BE2C (cell line): ENCODE data around the gene SLMAP.

Source experiments
- DNase-seq: peaks from one replicate; pipeline ENCODE4 v3.0.0-alpha.2; 2020
- H3K27me3 ChIP-seq: fragments of 250-450 bp; sonication (Bioruptor Pico); 2 replicates; pipeline ENCODE4 v1.5.1; 2020; ENCODE audit warnings: mild to moderate bottlenecking
- H3K36me3 ChIP-seq: fragments of 250-450 bp; sonication (Bioruptor Pico); 2 replicates; pipeline ENCODE4 v1.5.1; 2020; ENCODE audit warnings: mild to moderate bottlenecking
- H3K4me1 ChIP-seq: fragments of 250-450 bp; sonication (Bioruptor Pico); 2 replicates; pipeline ENCODE4 v1.5.1; 2020
- H3K4me3 ChIP-seq: 2 replicates; pipeline ENCODE4 v1.5.1; 2011; ENCODE audit warnings: low read depth, low read length
- H3K9me3 ChIP-seq: fragments of 250-450 bp; sonication (Bioruptor Pico); 2 replicates; pipeline ENCODE4 v1.5.1; 2020
- TF ChIP-seq, protein P1 (sequence below): IDR thresholded peaks from 2 replicates; pipeline ENCODE4 v1.5.1; 2012; ENCODE audit warnings: mild to moderate bottlenecking, low read depth, low read length

SLMAP gene

DNA sequence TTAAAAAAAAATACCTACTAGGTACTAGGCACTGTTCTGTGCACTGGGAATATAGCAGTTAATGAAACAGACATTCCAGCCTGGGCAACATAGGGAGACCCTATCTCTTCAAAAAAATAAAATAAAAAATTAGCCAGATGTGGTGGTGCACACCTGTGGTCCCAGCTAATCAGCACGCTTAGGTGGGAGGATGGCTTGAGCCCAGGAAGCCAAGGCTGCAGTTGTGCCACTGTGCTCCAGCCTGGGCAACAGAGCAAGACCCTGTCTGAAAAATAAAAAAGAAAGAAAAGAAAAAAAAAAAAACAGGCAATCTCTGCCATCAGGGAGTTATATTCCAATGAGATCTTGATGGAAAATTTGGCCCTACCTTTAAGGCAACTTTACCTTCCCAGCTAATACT, 137.0 kb downstream of the SLMAP start:
- TF ChIP-seq, protein P1, sequence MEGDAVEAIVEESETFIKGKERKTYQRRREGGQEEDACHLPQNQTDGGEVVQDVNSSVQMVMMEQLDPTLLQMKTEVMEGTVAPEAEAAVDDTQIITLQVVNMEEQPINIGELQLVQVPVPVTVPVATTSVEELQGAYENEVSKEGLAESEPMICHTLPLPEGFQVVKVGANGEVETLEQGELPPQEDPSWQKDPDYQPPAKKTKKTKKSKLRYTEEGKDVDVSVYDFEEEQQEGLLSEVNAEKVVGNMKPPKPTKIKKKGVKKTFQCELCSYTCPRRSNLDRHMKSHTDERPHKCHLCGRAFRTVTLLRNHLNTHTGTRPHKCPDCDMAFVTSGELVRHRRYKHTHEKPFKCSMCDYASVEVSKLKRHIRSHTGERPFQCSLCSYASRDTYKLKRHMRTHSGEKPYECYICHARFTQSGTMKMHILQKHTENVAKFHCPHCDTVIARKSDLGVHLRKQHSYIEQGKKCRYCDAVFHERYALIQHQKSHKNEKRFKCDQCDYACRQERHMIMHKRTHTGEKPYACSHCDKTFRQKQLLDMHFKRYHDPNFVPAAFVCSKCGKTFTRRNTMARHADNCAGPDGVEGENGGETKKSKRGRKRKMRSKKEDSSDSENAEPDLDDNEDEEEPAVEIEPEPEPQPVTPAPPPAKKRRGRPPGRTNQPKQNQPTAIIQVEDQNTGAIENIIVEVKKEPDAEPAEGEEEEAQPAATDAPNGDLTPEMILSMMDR = no peak
- Histone ChIP-seq H3K4me3 (no peak overlapping the region), H3K27me3 (no peaks in the 10 kb centered on the region), H3K36me3 (no peaks in the 10 kb centered on the region), H3K9me3 (no peaks in the 10 kb centered on the region), H3K4me1 (no peaks in the 10 kb centered on the region)
- no peak for DNase-seq

DNA sequence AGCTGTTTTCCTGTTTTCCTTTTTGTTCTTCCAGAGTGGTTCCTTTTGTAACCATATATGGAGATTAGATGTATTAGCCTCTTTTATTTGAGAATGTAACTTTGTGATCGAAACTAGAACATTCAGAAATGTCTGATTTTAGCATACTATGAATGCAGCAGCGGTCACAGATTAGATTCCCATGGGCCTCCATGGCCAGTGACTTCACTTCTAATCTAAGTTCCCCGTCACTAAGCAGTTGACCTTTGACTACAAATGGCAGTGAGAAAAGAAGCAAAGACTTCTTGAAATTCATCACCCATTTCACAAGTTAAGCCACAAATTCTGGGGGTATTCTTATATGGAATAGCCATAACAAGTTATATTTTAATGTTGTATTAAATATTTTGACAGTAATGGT, 137.6 kb downstream of the SLMAP start:
- Histone ChIP-seq H3K9me3 (no peaks in the 10 kb centered on the region), H3K4me1 (no peaks in the 10 kb centered on the region), H3K36me3 (no peaks in the 10 kb centered on the region), H3K27me3 (no peaks in the 10 kb centered on the region), H3K4me3 (no peak overlapping the region)
- TF ChIP-seq, protein P1 = no peak
- DNase-seq = no peak

DNA sequence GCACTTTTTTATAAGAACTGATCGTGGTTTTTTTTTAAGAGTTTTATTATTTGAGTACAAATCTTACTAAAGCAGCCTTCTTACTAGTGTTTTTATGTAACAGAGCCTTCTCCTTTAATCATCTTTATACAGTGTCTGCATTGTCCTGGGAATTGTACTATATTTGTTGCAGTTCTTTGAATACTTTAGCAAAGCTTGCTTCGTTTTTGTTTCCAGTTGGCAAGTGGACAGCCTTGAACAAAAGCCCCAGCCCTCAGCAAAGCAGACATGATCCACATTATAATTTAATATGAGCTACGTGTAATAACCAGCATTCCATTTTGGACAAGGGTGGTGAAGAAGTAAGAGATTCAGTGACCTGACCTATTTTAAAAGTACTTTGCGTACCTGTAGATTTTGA, 139.9 kb downstream of the SLMAP start:
- TF ChIP-seq, protein P1 = no peak
- Histone ChIP-seq H3K4me3 (no peak overlapping the region), H3K36me3 (no peaks in the 10 kb centered on the region), H3K9me3 (no peaks in the 10 kb centered on the region), H3K4me1 (no peaks in the 10 kb centered on the region), H3K27me3 (no peaks in the 10 kb centered on the region)
- DNase-seq = no peak

GRCh38 chr3:57896691-57897090, 140.6 kb downstream of the SLMAP start:
- Histone ChIP-seq H3K27me3 (no peaks in the 10 kb centered on the region), H3K36me3 (no peaks in the 10 kb centered on the region)

GRCh38 chr3:57900786-57901185, 144.7 kb downstream of the SLMAP start:
- no peaks in the 10 kb centered on the region for H3K27me3 ChIP-seq
- H3K4me1 ChIP-seq = no peaks in the 10 kb centered on the region
- no peak for DNase-seq
- H3K4me3 ChIP-seq = no peak overlapping the region
- H3K36me3 ChIP-seq = no peaks in the 10 kb centered on the region
- H3K9me3 ChIP-seq = no peaks in the 10 kb centered on the region
- TF ChIP-seq, protein P1 = no peak

More at GRCh38 chr3:57896691-57897090, 140.6 kb downstream of the SLMAP start:
- TF ChIP-seq, protein P1 = no peak
- Histone ChIP-seq H3K4me1 (no peaks in the 10 kb centered on the region), H3K4me3 (no peak overlapping the region), H3K9me3 (no peaks in the 10 kb centered on the region)
- DNase-seq = no peak

DNA sequence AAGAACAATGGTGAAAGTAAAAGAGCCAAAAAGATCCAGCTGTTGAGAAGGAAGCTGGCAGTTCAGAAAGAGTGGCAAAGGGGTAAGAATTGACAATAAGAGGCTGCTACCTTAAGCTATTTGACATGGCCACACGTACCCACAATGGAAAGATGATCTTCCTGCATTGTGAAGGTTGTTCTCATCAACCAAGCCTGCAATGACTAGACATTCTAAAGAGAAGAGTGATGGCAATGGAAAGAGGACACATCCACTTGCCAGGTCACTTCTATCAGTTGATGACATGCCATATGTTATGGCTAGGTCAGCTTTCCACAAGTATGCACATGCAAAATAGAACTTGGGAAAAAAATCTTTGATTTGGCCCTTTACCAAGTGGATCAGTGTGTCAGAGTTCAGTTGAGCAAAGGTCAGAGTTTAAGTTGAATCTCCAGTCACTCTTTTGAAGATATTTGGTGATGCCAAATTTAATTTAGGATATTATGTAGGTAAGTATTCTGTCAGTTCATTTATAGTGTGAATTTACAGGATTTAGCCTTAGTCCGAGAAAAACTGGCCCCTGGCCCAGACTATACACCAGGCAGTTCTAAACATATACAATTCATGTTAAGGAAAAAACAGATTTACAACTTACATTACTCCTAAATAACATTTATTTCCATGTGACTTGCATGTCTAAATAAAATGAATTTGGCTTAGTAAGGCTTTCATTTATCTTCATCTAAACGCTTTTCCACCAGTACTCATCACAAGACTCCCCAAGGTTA, 147.2 kb downstream of the SLMAP start:
- TF ChIP-seq, protein P1 = no peak
- H3K27me3 ChIP-seq = no peaks in the 10 kb centered on the region
- H3K9me3 ChIP-seq = no peaks in the 10 kb centered on the region
- no peak overlapping the region for H3K4me3 ChIP-seq
- DNase-seq = no peak
- no peaks in the 10 kb centered on the region for H3K36me3 ChIP-seq
- H3K4me1 ChIP-seq = no peaks in the 10 kb centered on the region
